Measurements from ENCODE around the gene KRTAP4-16.
"Not testable (repeated sequence)": the region's sequence is repeated elsewhere in the genome, so short reads cannot be mapped to it uniquely, and the experiment has no call there.

Gene KRTAP4-16

DNA sequence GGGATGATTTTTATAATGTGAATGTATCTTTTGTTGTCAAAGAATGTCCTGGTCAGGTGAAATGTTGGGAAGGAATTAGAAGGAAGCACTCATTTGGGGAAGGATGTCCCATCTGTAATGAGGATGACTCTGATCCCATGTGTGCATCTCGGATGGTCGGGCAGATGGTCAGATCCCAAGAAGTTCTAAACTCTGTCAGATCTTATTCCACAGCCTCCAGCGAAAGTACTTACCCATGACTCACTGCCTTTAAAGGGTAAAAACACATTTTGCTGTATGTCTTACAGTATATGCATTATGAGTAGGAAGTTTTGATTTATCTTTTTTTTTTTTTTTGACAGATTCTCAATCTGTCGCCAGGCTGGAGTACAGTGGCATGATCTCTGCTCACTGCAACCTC, 16.7 kb upstream of the KRTAP4-16 start:
- DNase-seq: no peak

- DNase-seq: not testable (repeated sequence)
These were observed 15.9 kb upstream of the KRTAP4-16 start, which contains the start of gene KRTAP4-11 for GRCh38 chr17:41117846-41118386. TSS of gene KRTAP4-11 (minus strand) at chr17:41118373. CDS start at chr17:41118315, 58 bp downstream.

DNA sequence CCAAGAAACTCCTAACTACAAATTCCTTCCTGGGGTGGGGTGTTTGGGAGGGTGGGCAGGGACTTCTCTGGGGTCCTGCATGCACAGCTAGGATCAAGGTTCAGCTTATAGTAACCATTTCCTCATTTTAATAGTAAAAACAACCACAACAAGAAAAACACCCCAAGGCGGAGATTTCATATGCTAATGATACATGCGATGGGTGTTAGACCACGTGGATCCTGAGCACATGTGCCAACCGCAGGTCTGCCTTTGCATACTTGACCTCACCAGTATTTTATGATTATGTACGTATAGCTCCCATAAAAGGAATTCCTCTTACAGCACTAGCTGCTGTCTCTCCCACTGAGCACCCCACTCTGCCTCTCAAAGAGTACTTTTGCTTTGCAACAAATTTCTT, 14.3 kb upstream of the KRTAP4-16 start:
- no peak for DNase-seq

- no peak for DNase-seq
These were observed 9.3 kb upstream of the KRTAP4-16 start for GRCh38 chr17:41111151-41111885.

GRCh38 chr17:41108728-41109386, 6.8 kb upstream of the KRTAP4-16 start:
- not testable (repeated sequence) for DNase-seq

DNA sequence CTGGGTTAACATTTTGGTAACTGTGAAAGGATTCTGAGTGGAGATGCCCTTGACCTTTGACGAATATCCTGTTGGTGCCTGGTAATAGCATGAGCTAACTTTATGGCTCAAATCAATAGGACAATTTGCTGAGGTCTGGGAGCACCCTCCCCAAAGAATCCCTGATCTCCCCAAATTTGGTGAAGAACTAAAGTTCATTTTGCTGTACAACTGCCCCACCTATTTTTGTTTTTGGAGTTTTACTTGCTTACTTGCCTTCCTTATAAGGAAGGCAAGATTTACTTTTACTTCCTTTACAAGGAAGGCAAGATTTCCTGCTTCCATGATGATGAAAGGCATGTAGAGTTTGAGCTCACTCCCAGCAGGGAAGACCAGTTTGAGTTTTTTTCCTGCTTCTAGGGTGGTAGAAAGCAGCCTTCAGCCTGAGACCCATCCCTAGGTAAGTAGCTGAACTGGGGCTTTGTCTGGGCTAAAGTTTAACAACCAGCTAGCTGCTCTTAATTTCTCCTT, 6.0 kb upstream of the KRTAP4-16 start:
- no peak for DNase-seq

GRCh38 chr17:41105347-41105746, 3.3 kb upstream of the KRTAP4-16 start, which contains the start of gene KRTAP4-9:
TSS of gene KRTAP4-9 (plus strand) at chr17:41105389. CDS start at chr17:41105389, 0 bp downstream.
- not testable (repeated sequence) for DNase-seq

GRCh38 chr17:41104386-41105038, 2.5 kb upstream of the KRTAP4-16 start:
- not testable (repeated sequence) for DNase-seq

- no peak for DNase-seq
These were observed 1.9 kb upstream of the KRTAP4-16 start for GRCh38 chr17:41103896-41104295.

GRCh38 chr17:41099682-41100480, 2.1 kb downstream of the KRTAP4-16 start:
- not testable (repeated sequence) for DNase-seq

- DNase-seq: no peak
These were observed 3.5 kb downstream of the KRTAP4-16 start for GRCh38 chr17:41098481-41098880.

- DNase-seq: no peak
These were observed 4.0 kb downstream of the KRTAP4-16 start, which contains the start of gene KRTAP4-8 for GRCh38 chr17:41098042-41098441. TSS of gene KRTAP4-8 (minus strand) at chr17:41098142. CDS start at chr17:41098084, 58 bp downstream.

- DNase-seq: no peak
These were observed 6.0 kb downstream of the KRTAP4-16 start for GRCh38 chr17:41096055-41096454.

DNA sequence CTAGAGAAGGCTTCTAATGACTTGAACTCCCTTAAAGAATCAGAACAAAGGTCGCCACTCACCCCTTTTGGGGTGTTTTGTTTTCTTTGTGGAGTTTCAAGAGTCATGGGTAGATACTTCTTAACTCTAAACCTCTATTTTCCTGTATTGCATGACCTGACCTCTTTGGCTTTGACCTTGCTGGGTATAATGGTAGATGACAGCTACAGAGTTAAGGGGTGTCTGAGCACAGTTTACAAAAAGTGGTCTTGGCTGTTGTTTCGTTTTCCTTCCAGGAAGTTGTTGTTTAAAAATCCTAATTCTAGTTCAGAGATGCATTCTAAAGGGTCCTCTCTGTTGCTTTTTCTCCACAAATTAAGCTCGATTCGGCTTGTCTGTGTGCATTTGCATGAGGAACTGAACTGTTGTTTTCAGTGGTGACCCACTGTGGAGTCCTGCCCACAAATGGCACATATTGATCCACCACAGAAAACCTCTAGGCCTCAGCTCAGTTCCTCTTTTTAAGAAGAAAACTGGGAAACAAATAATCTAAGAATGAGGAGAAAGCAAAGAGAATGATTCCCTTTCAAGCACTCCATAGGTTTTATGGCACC, 13.2 kb downstream of the KRTAP4-16 start:
- not testable (repeated sequence) for DNase-seq

DNA sequence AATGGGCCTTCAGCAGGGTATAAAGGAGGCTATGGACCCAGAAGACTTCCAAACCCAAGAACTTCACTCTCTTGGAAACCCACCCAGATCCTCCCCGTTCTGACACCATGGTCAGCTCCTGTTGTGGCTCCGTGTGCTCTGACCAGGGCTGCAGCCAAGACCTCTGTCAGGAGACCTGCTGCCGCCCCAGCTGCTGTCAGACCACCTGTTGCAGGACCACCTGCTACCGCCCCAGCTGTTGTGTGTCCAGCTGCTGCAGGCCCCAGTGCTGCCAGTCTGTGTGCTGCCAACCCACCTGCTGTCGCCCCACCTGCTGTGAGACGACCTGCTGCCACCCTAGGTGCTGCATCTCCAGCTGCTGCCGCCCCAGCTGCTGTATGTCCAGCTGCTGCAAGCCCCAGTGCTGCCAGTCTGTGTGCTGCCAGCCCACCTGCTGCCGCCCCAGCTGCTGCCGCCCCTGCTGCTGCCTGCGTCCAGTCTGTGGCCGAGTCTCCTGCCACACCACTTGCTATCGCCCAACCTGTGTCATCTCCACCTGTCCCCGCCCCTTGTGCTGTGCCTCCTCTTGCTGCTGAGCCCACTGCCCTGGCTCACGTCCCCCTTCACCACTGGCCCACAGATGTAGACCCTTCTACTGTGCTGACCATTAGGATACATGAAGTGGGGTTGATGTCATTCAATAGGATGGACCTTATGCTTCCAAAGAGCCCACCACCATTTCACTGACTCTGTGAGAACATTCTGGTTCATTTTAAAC, 17.7 kb downstream of the KRTAP4-16 start, which contains the start of gene KRTAP4-7:
KRTAP4-7 (plus strand) TSS at position 51 of the 757 bp plus-strand sequence; CDS start at position 108, 57 bp downstream.
- not testable (repeated sequence) for DNase-seq

GRCh38 chr17:41083427-41083826, 18.6 kb downstream of the KRTAP4-16 start:
- not testable (repeated sequence) for DNase-seq

- DNase-seq: no peak
These were observed 19.4 kb downstream of the KRTAP4-16 start for GRCh38 chr17:41082626-41083025.

GRCh38 chr17:41076788-41077187, 25.2 kb downstream of the KRTAP4-16 start:
- DNase-seq: no peak

GRCh38 chr17:41073676-41074075, 28.3 kb downstream of the KRTAP4-16 start:
- no peak for DNase-seq

DNA sequence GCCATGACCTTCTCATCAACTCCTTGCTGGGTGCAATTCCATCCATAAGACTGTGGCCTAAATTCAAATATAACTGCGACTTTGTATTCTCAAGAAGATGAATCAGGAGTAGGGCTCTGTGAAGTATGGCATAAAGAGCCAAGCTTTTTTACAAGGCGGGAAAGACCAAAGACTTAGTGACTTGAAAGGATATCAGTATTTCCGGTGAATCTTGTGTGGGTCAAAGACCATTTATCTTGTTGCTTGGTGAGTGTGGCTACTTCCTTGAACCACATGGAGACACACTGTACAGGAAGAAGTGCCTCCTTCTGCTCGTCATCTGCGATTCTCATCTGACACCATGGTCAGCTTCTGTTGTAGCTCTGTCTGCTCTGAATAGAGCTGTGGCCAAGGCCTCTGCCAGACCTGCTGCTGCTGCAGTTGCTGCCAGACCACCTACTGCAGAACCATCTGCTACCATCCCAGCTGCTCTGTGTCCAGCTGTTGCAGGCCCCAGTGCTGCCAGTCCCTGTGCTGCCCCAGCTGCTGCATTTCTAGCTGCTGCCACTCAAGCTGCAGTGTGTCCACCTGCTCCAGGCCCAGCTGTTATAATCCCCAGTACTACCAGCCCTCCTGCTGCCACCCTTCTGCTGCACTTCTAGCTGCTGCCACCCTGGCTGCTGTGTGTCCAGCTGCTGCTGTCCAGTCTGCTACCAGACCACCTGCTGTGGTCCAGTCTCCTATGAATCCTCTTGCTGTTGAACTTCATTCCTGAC, 30.2 kb downstream of the KRTAP4-16 start:
- DNase-seq: no peak
